Measurements from ENCODE around the gene CT45A9.
"Not testable (repeated sequence)": the region's sequence is repeated elsewhere in the genome, so short reads cannot be mapped to it uniquely, and the experiment has no call there.

Gene CT45A9, protein sequence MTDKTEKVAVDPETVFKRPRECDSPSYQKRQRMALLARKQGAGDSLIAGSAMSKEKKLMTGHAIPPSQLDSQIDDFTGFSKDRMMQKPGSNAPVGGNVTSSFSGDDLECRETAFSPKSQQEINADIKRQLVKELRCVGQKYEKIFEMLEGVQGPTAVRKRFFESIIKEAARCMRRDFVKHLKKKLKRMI

DNA sequence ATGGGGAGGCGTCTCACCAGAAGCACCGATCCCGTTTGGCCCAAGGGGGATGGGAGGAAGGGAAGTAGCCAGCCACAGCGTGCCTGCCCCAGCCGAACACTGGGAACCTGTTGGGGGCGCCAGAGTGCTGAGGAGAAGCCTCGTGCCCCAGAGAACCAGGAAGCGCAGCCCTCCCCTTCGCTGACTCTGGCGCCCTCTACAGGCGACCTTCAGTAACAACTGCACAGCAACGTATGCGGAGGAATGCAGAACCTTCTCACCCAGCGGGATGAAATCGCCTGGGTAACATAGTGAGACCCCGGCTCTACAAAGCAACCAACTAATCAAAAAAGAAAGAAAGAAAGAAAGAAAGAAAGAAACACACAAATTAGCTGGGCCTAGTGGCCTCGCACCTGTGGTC is at the start of gene CT45A9:
TSS of gene CT45A9 (minus strand) at position 101 of the 400 bp plus-strand sequence. CDS start 3,751 bp downstream, outside the sequence.
- not testable (repeated sequence) for DNase-seq (ENCODE audit: low read depth)

DNA sequence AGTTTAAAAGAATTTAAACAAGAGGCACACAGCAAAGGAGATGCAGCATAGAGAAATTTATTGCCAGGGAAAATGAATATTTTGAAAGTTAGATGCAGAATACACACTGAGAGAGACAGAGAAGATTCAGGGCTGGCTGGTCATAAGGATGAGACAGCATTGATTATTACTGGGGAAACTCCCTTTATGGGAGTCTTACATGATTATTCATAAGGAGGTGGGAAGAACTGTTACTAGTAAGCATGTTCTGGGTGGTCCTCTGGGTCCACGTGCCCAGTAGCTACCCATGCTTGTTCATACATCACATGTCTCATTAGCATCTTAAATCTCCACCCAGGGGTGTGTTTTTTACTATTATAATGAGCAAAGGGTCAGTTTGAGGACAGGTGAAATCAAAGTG is 48.9 kb upstream of the CT45A9 start:
- not testable (repeated sequence) for DNase-seq (ENCODE audit: low read depth)

DNA sequence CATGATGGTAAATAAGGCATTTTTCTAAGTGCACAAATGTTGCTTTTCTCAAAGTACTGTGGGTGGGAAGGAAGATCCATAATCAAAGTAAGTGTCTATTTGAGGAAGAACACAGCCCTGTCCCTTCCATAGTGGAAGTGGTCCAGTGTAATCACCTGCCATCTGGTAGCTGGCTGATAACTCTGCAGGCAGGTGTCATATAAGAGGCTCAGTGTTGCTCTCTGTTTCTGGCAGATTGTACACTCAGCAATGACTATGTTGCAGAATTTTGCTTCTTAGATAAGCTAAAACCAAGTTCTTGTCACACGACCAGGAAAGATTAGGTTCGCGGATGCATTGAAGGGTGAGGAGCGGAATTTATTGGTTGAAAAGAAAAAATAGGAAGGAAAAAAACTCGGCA is 42.8 kb upstream of the CT45A9 start:
- no peak for DNase-seq (ENCODE audit: low read depth)

DNA sequence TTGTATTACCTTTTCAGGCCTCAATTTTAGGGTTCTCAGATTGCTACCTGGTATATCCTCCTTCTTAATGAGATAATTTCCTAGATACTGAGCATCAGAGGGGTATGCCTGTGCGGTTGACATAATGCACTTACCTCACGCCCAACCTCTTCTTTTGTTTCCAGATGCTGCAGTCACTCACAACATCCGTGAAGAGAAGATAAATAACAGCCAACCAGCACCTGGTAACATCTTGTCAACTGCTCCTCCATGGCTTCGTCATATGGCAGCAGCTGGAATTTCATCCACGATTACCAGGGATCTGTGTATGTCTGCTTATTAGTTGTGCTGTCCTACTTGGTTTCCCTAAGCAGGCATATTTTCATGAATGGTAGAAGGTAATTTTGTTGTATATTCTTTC is 38.6 kb upstream of the CT45A9 start:
- no peak for DNase-seq (ENCODE audit: low read depth)

GRCh38 chrX:135893294-135893817 is 21.7 kb upstream of the CT45A9 start, which contains the start of the genes CT45A10 and SAGE1:
Gene CT45A10, minus strand, starts transcription at chrX:135893444. Its CDS starts 8,100 bp downstream, at chrX:135885344.
Gene SAGE1, plus strand, starts transcription at chrX:135893716. Its CDS starts 2,527 bp downstream, at chrX:135896243.
- no peak for DNase-seq (ENCODE audit: low read depth)

GRCh38 chrX:135892781-135893180 is 21.2 kb upstream of the CT45A9 start:
- DNase-seq (ENCODE audit: low read depth): no peak

GRCh38 chrX:135890087-135890585 is 18.5 kb upstream of the CT45A9 start:
- no peak for DNase-seq (ENCODE audit: low read depth)

GRCh38 chrX:135888976-135889375 is 17.4 kb upstream of the CT45A9 start:
- DNase-seq (ENCODE audit: low read depth): not testable (repeated sequence)

GRCh38 chrX:135888230-135888629 is 16.6 kb upstream of the CT45A9 start:
- DNase-seq (ENCODE audit: low read depth): not testable (repeated sequence)

- DNase-seq (ENCODE audit: low read depth): not testable (repeated sequence)
Measured at GRCh38 chrX:135882741-135883140, 11.1 kb upstream of the CT45A9 start.

- not testable (repeated sequence) for DNase-seq (ENCODE audit: low read depth)
Measured at GRCh38 chrX:135854438-135854837, 17.2 kb downstream of the CT45A9 start, which contains the start of gene CT45A8. Gene CT45A8, minus strand, starts transcription at chrX:135854538. Its CDS starts 3,755 bp downstream, at chrX:135850783.

DNA sequence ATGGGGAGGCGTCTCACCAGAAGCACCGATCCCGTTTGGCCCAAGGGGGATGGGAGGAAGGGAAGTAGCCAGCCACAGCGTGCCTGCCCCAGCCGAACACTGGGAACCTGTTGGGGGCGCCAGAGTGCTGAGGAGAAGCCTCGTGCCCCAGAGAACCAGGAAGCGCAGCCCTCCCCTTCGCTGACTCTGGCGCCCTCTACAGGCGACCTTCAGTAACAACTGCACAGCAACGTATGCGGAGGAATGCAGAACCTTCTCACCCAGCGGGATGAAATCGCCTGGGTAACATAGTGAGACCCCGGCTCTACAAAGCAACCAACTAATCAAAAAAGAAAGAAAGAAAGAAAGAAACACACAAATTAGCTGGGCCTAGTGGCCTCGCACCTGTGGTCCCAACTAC is 34.4 kb downstream of the CT45A9 start, which contains the start of gene CT45A7:
TSS of gene CT45A7 (minus strand) at position 101 of the 400 bp plus-strand sequence. CDS start 3,747 bp downstream, outside the sequence.
- DNase-seq (ENCODE audit: low read depth): not testable (repeated sequence)

DNA sequence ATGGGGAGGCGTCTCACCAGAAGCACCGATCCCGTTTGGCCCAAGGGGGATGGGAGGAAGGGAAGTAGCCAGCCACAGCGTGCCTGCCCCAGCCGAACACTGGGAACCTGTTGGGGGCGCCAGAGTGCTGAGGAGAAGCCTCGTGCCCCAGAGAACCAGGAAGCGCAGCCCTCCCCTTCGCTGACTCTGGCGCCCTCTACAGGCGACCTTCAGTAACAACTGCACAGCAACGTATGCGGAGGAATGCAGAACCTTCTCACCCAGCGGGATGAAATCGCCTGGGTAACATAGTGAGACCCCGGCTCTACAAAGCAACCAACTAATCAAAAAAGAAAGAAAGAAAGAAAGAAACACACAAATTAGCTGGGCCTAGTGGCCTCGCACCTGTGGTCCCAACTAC is 51.7 kb downstream of the CT45A9 start, which contains the start of gene CT45A2:
TSS of gene CT45A2 (minus strand) at position 101 of the 400 bp plus-strand sequence. CDS start 3,747 bp downstream, outside the sequence.
- not testable (repeated sequence) for DNase-seq (ENCODE audit: low read depth)

Measured in activated T-helper 1 cell treated with Interleukin-2 at 50 U/mL for 16 hours (primary cell).